Parathyroid adenoma (tissue), 2 donors: ENCODE measurements around the gene CRB1.

ENCODE experiments used
- H2AFZ ChIP-seq: fragments of 300-600 bp; sonication (generic); one replicate; pipeline ENCODE4 v1.7.0; 2017; ENCODE audit warnings: antibody characterized with exemption, mild to moderate bottlenecking
- H3K27ac ChIP-seq: fragments of 300-600 bp; sonication (generic); one replicate; pipeline ENCODE4 v1.7.0; 2017
- H3K27me3 ChIP-seq: fragments of 300-600 bp; sonication (generic); one replicate; pipeline ENCODE4 v1.7.0; 2017; ENCODE audit warnings: low read length; ENCODE audit not compliant: control insufficient read depth, insufficient read depth
- H3K36me3 ChIP-seq: fragments of 300-600 bp; sonication (generic); one replicate; pipeline ENCODE4 v1.7.0; 2017; ENCODE audit warnings: low read length; ENCODE audit not compliant: control insufficient read depth, insufficient read depth
- H3K4me1 ChIP-seq: fragments of 300-600 bp; sonication (generic); one replicate; pipeline ENCODE4 v1.7.0; 2017; ENCODE audit warnings: control low read depth
- H3K4me2 ChIP-seq: fragments of 300-600 bp; sonication (generic); one replicate; pipeline ENCODE4 v1.7.0; 2017; ENCODE audit warnings: low read length
- H3K4me3 ChIP-seq: fragments of 300-600 bp; sonication (generic); one replicate; pipeline ENCODE4 v1.7.0; 2017; ENCODE audit warnings: low read depth, low read length
- H3K79me2 ChIP-seq: fragments of 300-600 bp; sonication (generic); one replicate; pipeline ENCODE4 v1.7.0; 2017; ENCODE audit warnings: control low read depth
- H3K9ac ChIP-seq: fragments of 300-600 bp; sonication (generic); one replicate; pipeline ENCODE4 v1.7.0; 2017; ENCODE audit warnings: mild to moderate bottlenecking
- H3K9me3 ChIP-seq: fragments of 300-600 bp; sonication (generic); one replicate; pipeline ENCODE4 v1.7.0; 2017; ENCODE audit warnings: low read length; ENCODE audit not compliant: control insufficient read depth
- CTCF ChIP-seq: fragments of 300-600 bp; sonication (generic); IDR thresholded peaks from one replicate; pipeline ENCODE4 v1.7.0; 2017; ENCODE audit warnings: antibody characterized with exemption, mild to moderate bottlenecking
- donor health status: primary hyperparathyroidism.

The CRB1 gene

GRCh38 chr1:197333041-197333440 is 65.0 kb downstream of the CRB1 start:
- H3K79me2 ChIP-seq = no peaks in the 10 kb centered on the region
- TF ChIP-seq CTCF = no peak
- H3K4me3 ChIP-seq = no peak overlapping the region
- H3K27me3 ChIP-seq = no peaks in the 10 kb centered on the region
- no peak overlapping the region for H3K4me2 ChIP-seq
- H3K9ac ChIP-seq = no peak overlapping the region
- H3K4me1 ChIP-seq = no peaks in the 10 kb centered on the region
- H3K27ac ChIP-seq = no peak overlapping the region
- no peaks in the 10 kb centered on the region for H3K9me3 ChIP-seq
- no peak overlapping the region for H2AFZ ChIP-seq
- no peaks in the 10 kb centered on the region for H3K36me3 ChIP-seq

- H3K36me3 ChIP-seq = no peaks in the 10 kb centered on the region
- no peaks in the 10 kb centered on the region for H3K79me2 ChIP-seq
- H2AFZ ChIP-seq = no peak overlapping the region
- H3K27ac ChIP-seq = no peak overlapping the region
- no peak overlapping the region for H3K4me3 ChIP-seq
- no peaks in the 10 kb centered on the region for H3K4me1 ChIP-seq
- no peaks in the 10 kb centered on the region for H3K9me3 ChIP-seq
- TF ChIP-seq CTCF = no peak
- H3K4me2 ChIP-seq = no peak overlapping the region
- H3K9ac ChIP-seq = no peak overlapping the region
- no peaks in the 10 kb centered on the region for H3K27me3 ChIP-seq
These were observed 68.5 kb downstream of the CRB1 start for GRCh38 chr1:197336571-197336970.

- Histone ChIP-seq H3K27me3 (no peaks in the 10 kb centered on the region), H3K4me3 (no peak overlapping the region), H3K4me2 (no peak overlapping the region), H3K9me3 (no peaks in the 10 kb centered on the region), H3K9ac (no peak overlapping the region), H3K36me3 (no peaks in the 10 kb centered on the region), H3K79me2 (no peaks in the 10 kb centered on the region), H3K4me1 (no peaks in the 10 kb centered on the region), H2AFZ (no peak overlapping the region), H3K27ac (no peak overlapping the region)
- no peak for TF ChIP-seq CTCF
These were observed 71.3 kb downstream of the CRB1 start for GRCh38 chr1:197339106-197340060.

- no peak overlapping the region for H2AFZ ChIP-seq
- no peaks in the 10 kb centered on the region for H3K36me3 ChIP-seq
- no peak overlapping the region for H3K4me2 ChIP-seq
- no peaks in the 10 kb centered on the region for H3K79me2 ChIP-seq
- H3K4me1 ChIP-seq = no peaks in the 10 kb centered on the region
- H3K27ac ChIP-seq = no peak overlapping the region
- no peak overlapping the region for H3K9ac ChIP-seq
- H3K4me3 ChIP-seq = no peak overlapping the region
- TF ChIP-seq CTCF = no peak
- no peaks in the 10 kb centered on the region for H3K9me3 ChIP-seq
- no peaks in the 10 kb centered on the region for H3K27me3 ChIP-seq
These were observed 73.6 kb downstream of the CRB1 start for GRCh38 chr1:197341626-197342025.
